PC-3 (cell line): ENCODE measurements around the gene CIB1. TPM values are rescaled to one million over a fixed set of nuclear protein-coding genes. Genes with fewer than 3 reads are reported as not detected.

Source experiments
- ATAC-seq: fragments of 200-7000 bp; cut with Tn5 transposase; 2 replicates; pipeline ENCODE4 v1.9.1; 2020; ENCODE audit warnings: mild to moderate bottlenecking, moderate library complexity
- BruUV-seq: library from RNA; stranded (reverse); fragments of 400-500 nt; replicated peaks from 2 replicates; lab custom pipeline; 2021; lab: Mats Ljungman, UMichigan
- CTCF ChIA-PET: fragments of 300-600 bp; sonication (Branson Sonifier 250); formaldehyde crosslinking; loops from one replicate; lab custom pipeline; 2022; ENCODE audit warnings: antibody characterized with exemption; lab: Charles Lee
- POLR2A ChIA-PET: fragments of 300-600 bp; sonication (Branson Sonifier 250); formaldehyde crosslinking; loops from one replicate; lab custom pipeline; 2022; ENCODE audit warnings: antibody characterized with exemption; ENCODE audit not compliant: unreplicated experiment; lab: Charles Lee
- DNase-seq: peaks from one replicate; pipeline ENCODE4 v3.0.0-alpha.2; 2015
- H2AFZ ChIP-seq: fragments of 300-600 bp; sonication (generic); 2 replicates; pipeline ENCODE4 v1.6.0; 2016; ENCODE audit warnings: antibody characterized with exemption, low read length
- H3F3A ChIP-seq: fragments of 300-600 bp; sonication (generic); one replicate; pipeline ENCODE4 v1.6.0; 2017; ENCODE audit warnings: antibody characterized with exemption, low read length, control low read depth, mild to moderate bottlenecking; ENCODE audit not compliant: unreplicated experiment
- H3K27ac ChIP-seq: fragments of 300-600 bp; sonication (generic); 2 replicates; pipeline ENCODE4 v1.5.1; 2016; ENCODE audit warnings: mild to moderate bottlenecking, low read length
- H3K27me3 ChIP-seq: fragments of 300-600 bp; sonication (generic); 2 replicates; pipeline ENCODE4 v1.6.1; 2016; ENCODE audit warnings: low read length, mixed read lengths
- H3K36me3 ChIP-seq: fragments of 300-600 bp; sonication (generic); 2 replicates; pipeline ENCODE4 v1.6.1; 2016; ENCODE audit warnings: low read depth, mixed run types, low read length, mixed read lengths
- H3K4me1 ChIP-seq: fragments of 300-600 bp; sonication (generic); 2 replicates; pipeline ENCODE4 v1.5.1; 2016; ENCODE audit warnings: low read length; ENCODE audit not compliant: insufficient read depth
- H3K4me2 ChIP-seq: fragments of 300-600 bp; sonication (generic); 2 replicates; pipeline ENCODE4 v1.6.0; 2016; ENCODE audit warnings: low read length
- H3K4me3 ChIP-seq: fragments of 300-600 bp; sonication (generic); 2 replicates; pipeline ENCODE4 v1.5.1; 2016; ENCODE audit warnings: mild to moderate bottlenecking, low read length, mixed read lengths
- H3K79me2 ChIP-seq: fragments of 300-600 bp; sonication (generic); 2 replicates; pipeline ENCODE4 v1.6.1; 2017; ENCODE audit warnings: low read length, mixed read lengths
- H3K9ac ChIP-seq: fragments of 300-600 bp; sonication (generic); 2 replicates; pipeline ENCODE4 v1.6.0; 2016; ENCODE audit warnings: mild to moderate bottlenecking, low read length
- H3K9me2 ChIP-seq: fragments of 300-600 bp; sonication (generic); replicated peaks from 2 replicates; pipeline ENCODE4 v1.6.1; 2016; ENCODE audit warnings: mixed run types, low read length, mixed read lengths
- H3K9me3 ChIP-seq: fragments of 300-600 bp; sonication (generic); 2 replicates; pipeline ENCODE4 v1.6.1; 2016; ENCODE audit warnings: low read length, mixed read lengths
- H4K20me1 ChIP-seq: fragments of 300-600 bp; sonication (generic); 2 replicates; pipeline ENCODE4 v1.6.1; 2016; ENCODE audit warnings: low read length, mixed read lengths
- CTCF ChIP-seq: fragments of 300-600 bp; sonication (generic); conservative IDR thresholded peaks from 2 replicates; pipeline ENCODE4 v1.5.1; 2017; ENCODE audit warnings: antibody characterized with exemption, low read depth, mild to moderate bottlenecking, low read length
- EZH2 ChIP-seq: fragments of 300-600 bp; sonication (generic); IDR thresholded peaks from one replicate; pipeline ENCODE4 v1.6.1; 2017; ENCODE audit warnings: antibody characterized with exemption, mild to moderate bottlenecking, low read length; ENCODE audit not compliant: unreplicated experiment
- EZH2phosphoT487 ChIP-seq: fragments of 300-600 bp; sonication (generic); IDR thresholded peaks from 2 replicates; pipeline ENCODE4 v1.6.1; 2018; ENCODE audit warnings: mild to moderate bottlenecking, antibody characterized with exemption, low read length, borderline replicate concordance
- intact Hi-C: fragments of 100-400 bp; cut with micrococcal nuclease; formaldehyde crosslinking; loops from 2 replicates; pipeline ENCODE4 v1.9.0; 2023
- total RNA-seq: library from RNA; depleted of rRNA; stranded (reverse); fragments of >200 nt; gene quantifications from 2 replicates; pipeline ENCODE4 v1.2.3, GENCODE V29; 2014

The CIB1 gene
- total RNA-seq, 1 experiment from 2014 or later, result 83.7 TPM

GRCh38 chr15:90227816-90228772, 5.6 kb downstream of the CIB1 start:
- BruUV-seq, result no TSS peak
- no peak overlapping the region for H3K9ac ChIP-seq
- CTCF ChIA-PET, result no interaction called here
- peaks cover 30% of the 10 kb centered on the region for H3K79me2 ChIP-seq
- no peaks in the 10 kb centered on the region for H4K20me1 ChIP-seq
- H3K4me2 ChIP-seq, result no peak overlapping the region
- POLR2A ChIA-PET, result no interaction called here
- H3K4me1 ChIP-seq, result peaks cover 18% of the 10 kb centered on the region
- TF ChIP-seq EZH2 (no peak), EZH2phosphoT487 (no peak), CTCF (no peak)
- no peaks in the 10 kb centered on the region for H3K9me3 ChIP-seq
- intact Hi-C loops, result no loop called here
- H3F3A ChIP-seq, result no peaks in the 10 kb centered on the region
- DNase-seq (no peak), ATAC-seq (no peak)
- H2AFZ ChIP-seq, result no peak overlapping the region
- no peak overlapping the region for H3K27ac ChIP-seq
- H3K4me3 ChIP-seq, result no peak overlapping the region
- H3K9me2 ChIP-seq, result no peaks in the 10 kb centered on the region
- peaks cover 67% of the 10 kb centered on the region for H3K36me3 ChIP-seq
- H3K27me3 ChIP-seq, result no peaks in the 10 kb centered on the region

- Histone ChIP-seq H2AFZ (no peak overlapping the region), H3K36me3 (peaks cover 70% of the 10 kb centered on the region), H3K79me2 (peaks cover 23% of the 10 kb centered on the region), H3K9me2 (no peaks in the 10 kb centered on the region), H3K4me2 (no peak overlapping the region), H3K27me3 (no peaks in the 10 kb centered on the region), H4K20me1 (no peaks in the 10 kb centered on the region), H3K4me3 (no peak overlapping the region), H3F3A (no peaks in the 10 kb centered on the region), H3K4me1 (peaks cover 16% of the 10 kb centered on the region), H3K9me3 (no peaks in the 10 kb centered on the region), H3K27ac (no peak overlapping the region), H3K9ac (no peak overlapping the region)
- BruUV-seq, result no TSS peak
- intact Hi-C loops, result no loop called here
- no peak for DNase-seq
- ChIA-PET POLR2A (no interaction called here), CTCF (no interaction called here)
- TF ChIP-seq EZH2 (no peak), EZH2phosphoT487 (no peak), CTCF (no peak)
- no peak for ATAC-seq
Measured at GRCh38 chr15:90227336-90227735, 6.4 kb downstream of the CIB1 start.
